MM.1S (cell line): ENCODE results near the gene SLC17A9.

ENCODE experiments used
- EZH2 ChIP-seq: fragments of 300-600 bp; sonication (generic); optimal IDR thresholded peaks from 2 replicates; pipeline ENCODE3; 2017; ENCODE audit warnings: low read depth, mild to moderate bottlenecking, antibody characterized with exemption, low read length, mixed read lengths
- EZH2phosphoT487 ChIP-seq: fragments of 300-600 bp; sonication (generic); IDR thresholded peaks from 2 replicates; pipeline ENCODE4 v1.6.1; 2018; ENCODE audit warnings: antibody characterized with exemption, low read length
- TF ChIP-seq, protein P1 (sequence below): fragments of 300-600 bp; sonication (generic); IDR thresholded peaks from 2 replicates; pipeline ENCODE4 v1.5.1; 2016; ENCODE audit warnings: antibody characterized with exemption, low read length, mixed read lengths

DNA sequence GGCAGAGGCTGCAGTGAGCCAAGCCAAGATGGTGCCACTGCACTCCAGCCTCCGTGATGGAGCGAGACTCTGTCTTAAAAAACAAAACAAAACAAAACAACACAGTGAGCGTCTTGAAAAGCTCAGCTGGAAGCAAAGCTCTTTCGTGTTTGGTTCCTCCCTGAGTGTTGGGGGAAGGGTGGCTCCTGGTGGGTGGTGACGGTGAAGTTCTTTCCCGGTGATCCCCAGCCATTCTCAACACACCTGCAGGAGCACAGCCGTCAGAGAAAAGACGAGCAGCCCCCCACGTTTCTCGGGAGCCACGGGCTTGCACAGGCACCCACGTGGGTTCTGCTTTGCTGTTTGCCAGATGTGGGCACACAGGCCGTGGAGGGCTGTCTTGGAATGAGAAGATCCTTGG lies 51.0 kb downstream of the SLC17A9 start:
- TF ChIP-seq, protein P1, sequence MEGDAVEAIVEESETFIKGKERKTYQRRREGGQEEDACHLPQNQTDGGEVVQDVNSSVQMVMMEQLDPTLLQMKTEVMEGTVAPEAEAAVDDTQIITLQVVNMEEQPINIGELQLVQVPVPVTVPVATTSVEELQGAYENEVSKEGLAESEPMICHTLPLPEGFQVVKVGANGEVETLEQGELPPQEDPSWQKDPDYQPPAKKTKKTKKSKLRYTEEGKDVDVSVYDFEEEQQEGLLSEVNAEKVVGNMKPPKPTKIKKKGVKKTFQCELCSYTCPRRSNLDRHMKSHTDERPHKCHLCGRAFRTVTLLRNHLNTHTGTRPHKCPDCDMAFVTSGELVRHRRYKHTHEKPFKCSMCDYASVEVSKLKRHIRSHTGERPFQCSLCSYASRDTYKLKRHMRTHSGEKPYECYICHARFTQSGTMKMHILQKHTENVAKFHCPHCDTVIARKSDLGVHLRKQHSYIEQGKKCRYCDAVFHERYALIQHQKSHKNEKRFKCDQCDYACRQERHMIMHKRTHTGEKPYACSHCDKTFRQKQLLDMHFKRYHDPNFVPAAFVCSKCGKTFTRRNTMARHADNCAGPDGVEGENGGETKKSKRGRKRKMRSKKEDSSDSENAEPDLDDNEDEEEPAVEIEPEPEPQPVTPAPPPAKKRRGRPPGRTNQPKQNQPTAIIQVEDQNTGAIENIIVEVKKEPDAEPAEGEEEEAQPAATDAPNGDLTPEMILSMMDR = no peak
- TF ChIP-seq EZH2phosphoT487 (no peak), EZH2 (no peak)
